ENCODE measurements around the gene GTF2H3. TPM values are rescaled to one million over a fixed set of nuclear protein-coding genes. Genes with fewer than 3 reads are reported as not detected.

GTF2H3 gene
- total RNA-seq (15.3 TPM), polyA plus RNA-seq (10 to 100 TPM; 19.6 to 32.6 (median 27.7) TPM)

- Histone ChIP-seq H3K4me1 (ENCODE audit: control insufficient read depth, insufficient read depth, low read length, poor library complexity, severe bottlenecking) (peaks cover 15% of the 10 kb centered on the region), H3K27me3 (ENCODE audit: control insufficient read depth, insufficient read depth, low read length) (no peaks in the 10 kb centered on the region), H3K36me3 (ENCODE audit: control insufficient read depth, insufficient read depth, low read length) (peaks cover 25% of the 10 kb centered on the region), H3K9me3 (ENCODE audit: control insufficient read depth in 2 of 2, low read length in 2 of 2) (no peaks in the 10 kb centered on the region), H3K27ac (ENCODE audit: insufficient read depth, low read length, poor library complexity, severe bottlenecking) (peak within 1 kb of the TSS; percentile 87), H3K4me3 (ENCODE audit: low read depth, low read length) (peak within 1 kb of the TSS; percentile 98)
- Mint-ChIP-seq H3K9me3 (no peaks in the 10 kb centered on the region), H3K4me3 (peak within 1 kb of the TSS; percentile 93 to 98 (median 96)), H3K4me1 (peaks cover 9 to 37% (median 21%) of the 10 kb centered on the region in 4 donors), H3K27ac (peak within 1 kb of the TSS; percentile 97 to 99 (median 98)), H3K36me3 (peaks cover 19% of the 10 kb centered on the region), H3K27me3 (no peaks in the 10 kb centered on the region)
- DNase-seq, result peak; percentile 95 to 99 (median 97)
- ATAC-seq (ENCODE audit: low read depth in 2 of 2), result peak; percentile 96 to 98
Observed at GRCh38 chr12:123633379-123634141, at the start of gene GTF2H3, which contains the start of gene EIF2B1. Gene GTF2H3, plus strand, starts transcription at chr12:123633829. Its CDS starts 31 bp downstream, at chr12:123633860. Gene EIF2B1, minus strand, starts transcription at chr12:123633686. Its CDS starts 129 bp downstream, at chr12:123633557.

DNA sequence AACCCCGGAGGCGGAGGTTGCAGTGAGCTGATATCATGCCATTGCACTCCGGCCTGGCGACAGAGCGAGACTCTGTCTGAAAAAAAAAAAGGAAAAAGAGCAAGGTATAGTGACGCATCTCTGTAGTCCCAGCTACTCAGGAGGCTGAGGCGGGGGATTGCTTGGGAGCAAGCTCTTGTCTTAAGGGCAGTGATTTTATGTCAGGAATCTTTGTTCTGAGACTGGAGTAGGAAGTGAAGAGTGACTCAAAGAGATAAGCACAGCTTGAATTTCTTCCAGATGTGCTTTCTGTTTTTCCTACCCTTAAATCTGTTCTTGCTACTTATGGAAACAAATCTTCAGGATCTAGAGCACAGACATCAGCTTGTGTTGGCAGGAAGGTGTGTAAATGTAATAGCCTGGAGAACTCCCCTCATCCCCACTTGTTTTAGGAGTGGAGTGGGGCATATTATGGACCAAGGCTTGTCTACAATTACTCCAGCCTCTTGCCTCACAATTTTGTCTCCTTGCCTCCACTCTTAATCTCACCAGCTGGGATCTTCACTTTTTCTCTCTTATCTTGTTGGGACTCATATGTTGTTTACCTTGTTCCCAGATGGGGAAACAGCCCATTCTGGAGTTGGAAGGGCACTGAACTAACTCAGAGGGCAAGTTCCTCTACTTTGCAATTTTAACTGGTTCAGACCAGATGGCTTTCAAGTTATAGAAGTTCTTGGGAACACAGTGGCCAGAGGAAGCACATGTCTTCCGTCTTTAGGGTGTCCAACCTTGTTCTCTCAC is 41.7 kb upstream of the GTF2H3 start:
- Histone ChIP-seq H3K9me3 (ENCODE audit: control insufficient read depth in 2 of 2, low read length in 2 of 2) (no peaks in the 10 kb centered on the region), H3K4me3 (ENCODE audit: low read depth, low read length) (no peak overlapping the region), H3K36me3 (ENCODE audit: control insufficient read depth, insufficient read depth, low read length) (peaks cover 65% of the 10 kb centered on the region), H3K27ac (ENCODE audit: insufficient read depth, low read length, poor library complexity, severe bottlenecking) (no peak overlapping the region), H3K4me1 (ENCODE audit: control insufficient read depth, insufficient read depth, low read length, poor library complexity, severe bottlenecking) (peaks cover 21% of the 10 kb centered on the region), H3K27me3 (ENCODE audit: control insufficient read depth, insufficient read depth, low read length) (no peaks in the 10 kb centered on the region)
- H3K4me1 Mint-ChIP-seq, result peaks cover 13 to 54% (median 36%) of the 10 kb centered on the region in 4 donors
- peak overlapping the region in 2 of 3 donors; percentile 23 to 64 for H3K27ac Mint-ChIP-seq
- no peaks in the 10 kb centered on the region for H3K27me3 Mint-ChIP-seq
- no peaks in the 10 kb centered on the region for H3K9me3 Mint-ChIP-seq
- DNase-seq, result no peak
- H3K4me3 Mint-ChIP-seq, result peak overlapping the region in 1 of 4 donors; percentile 25
- ATAC-seq (ENCODE audit: low read depth in 2 of 2), result no peak
- peaks cover 30% of the 10 kb centered on the region for H3K36me3 Mint-ChIP-seq

DNA sequence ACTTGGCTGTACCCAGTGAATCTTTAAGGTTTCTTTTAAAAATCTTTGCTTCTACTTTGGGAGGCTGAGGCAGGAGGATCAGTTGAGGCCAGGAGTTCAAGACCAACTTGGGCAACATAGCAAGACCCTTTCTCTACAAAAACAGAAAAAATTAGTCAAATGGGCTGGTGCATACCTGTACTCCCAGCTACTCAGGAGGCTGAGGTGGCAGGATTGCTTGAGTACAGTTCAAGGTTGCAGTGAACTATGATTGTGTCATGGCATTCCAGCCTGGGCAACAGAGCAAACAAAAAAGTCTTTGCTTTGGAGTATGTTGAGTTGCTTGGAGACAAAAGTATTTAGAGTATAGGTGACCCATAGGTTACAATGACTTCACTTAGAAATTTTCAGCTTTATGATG is 37.9 kb upstream of the GTF2H3 start:
- H3K4me1 Mint-ChIP-seq, result peaks cover 13 to 37% (median 23%) of the 10 kb centered on the region in 4 donors
- DNase-seq (no peak), ATAC-seq (ENCODE audit: low read depth in 2 of 2) (no peak)
- peaks cover 50% of the 10 kb centered on the region for H3K36me3 ChIP-seq (ENCODE audit: control insufficient read depth, insufficient read depth, low read length)
- no peaks in the 10 kb centered on the region for H3K9me3 ChIP-seq (ENCODE audit: control insufficient read depth in 2 of 2, low read length in 2 of 2)
- H3K27ac ChIP-seq (ENCODE audit: insufficient read depth, low read length, poor library complexity, severe bottlenecking), result no peak overlapping the region
- H3K27me3 Mint-ChIP-seq, result no peaks in the 10 kb centered on the region
- no peak overlapping the region for H3K4me3 Mint-ChIP-seq
- no peak overlapping the region for H3K4me3 ChIP-seq (ENCODE audit: low read depth, low read length)
- no peaks in the 10 kb centered on the region for H3K4me1 ChIP-seq (ENCODE audit: control insufficient read depth, insufficient read depth, low read length, poor library complexity, severe bottlenecking)
- peaks cover 16% of the 10 kb centered on the region for H3K36me3 Mint-ChIP-seq
- no peak overlapping the region for H3K27ac Mint-ChIP-seq
- H3K9me3 Mint-ChIP-seq, result peaks cover 0 to 2% (median 0%) of the 10 kb centered on the region in 7 donors
- H3K27me3 ChIP-seq (ENCODE audit: control insufficient read depth, insufficient read depth, low read length), result no peaks in the 10 kb centered on the region

- Histone ChIP-seq H3K27ac (ENCODE audit: insufficient read depth, low read length, poor library complexity, severe bottlenecking) (no peak overlapping the region), H3K36me3 (ENCODE audit: control insufficient read depth, insufficient read depth, low read length) (peaks cover 37% of the 10 kb centered on the region), H3K9me3 (ENCODE audit: control insufficient read depth in 2 of 2, low read length in 2 of 2) (no peaks in the 10 kb centered on the region), H3K4me1 (ENCODE audit: control insufficient read depth, insufficient read depth, low read length, poor library complexity, severe bottlenecking) (no peaks in the 10 kb centered on the region), H3K4me3 (ENCODE audit: low read depth, low read length) (no peak overlapping the region), H3K27me3 (ENCODE audit: control insufficient read depth, insufficient read depth, low read length) (no peaks in the 10 kb centered on the region)
- DNase-seq (no peak), ATAC-seq (ENCODE audit: low read depth in 2 of 2) (no peak)
- Mint-ChIP-seq H3K27ac (no peak overlapping the region), H3K36me3 (peaks cover 10% of the 10 kb centered on the region), H3K27me3 (no peaks in the 10 kb centered on the region), H3K4me3 (peak overlapping the region in 1 of 4 donors; percentile 32), H3K4me1 (peaks cover 5 to 42% (median 23%) of the 10 kb centered on the region in 4 donors), H3K9me3 (peaks cover 0 to 2% (median 0%) of the 10 kb centered on the region in 7 donors)
Observed at GRCh38 chr12:123597100-123597499, 36.5 kb upstream of the GTF2H3 start.

DNA sequence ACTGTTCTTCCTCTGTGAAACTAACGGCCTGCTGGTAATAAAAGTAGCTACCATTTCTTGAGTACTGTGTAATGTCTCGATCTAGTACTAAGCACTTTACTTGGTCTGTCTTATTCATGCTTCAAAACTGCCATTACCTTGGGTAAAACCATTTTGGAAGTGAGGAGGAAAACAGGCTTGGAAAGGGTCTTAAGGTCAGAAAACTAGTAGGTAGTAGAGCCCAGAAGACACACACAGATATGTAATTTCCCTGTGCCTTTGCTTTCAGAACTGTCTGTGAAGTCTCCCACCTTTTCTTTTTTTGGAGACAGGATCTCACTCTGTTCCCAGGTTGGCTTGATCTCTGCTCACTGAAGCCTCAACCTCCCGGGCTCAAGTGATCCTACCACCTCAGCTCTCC is 35.1 kb upstream of the GTF2H3 start:
- Histone ChIP-seq H3K4me3 (ENCODE audit: low read depth, low read length) (no peak overlapping the region), H3K27ac (ENCODE audit: insufficient read depth, low read length, poor library complexity, severe bottlenecking) (no peak overlapping the region), H3K36me3 (ENCODE audit: control insufficient read depth, insufficient read depth, low read length) (peaks cover 26% of the 10 kb centered on the region), H3K9me3 (ENCODE audit: control insufficient read depth in 2 of 2, low read length in 2 of 2) (no peaks in the 10 kb centered on the region), H3K4me1 (ENCODE audit: control insufficient read depth, insufficient read depth, low read length, poor library complexity, severe bottlenecking) (peaks cover 12% of the 10 kb centered on the region), H3K27me3 (ENCODE audit: control insufficient read depth, insufficient read depth, low read length) (no peaks in the 10 kb centered on the region)
- Mint-ChIP-seq H3K4me1 (peaks cover 6 to 43% (median 24%) of the 10 kb centered on the region in 4 donors), H3K4me3 (peak overlapping the region in 1 of 4 donors; percentile 29), H3K9me3 (peaks cover 0 to 2% (median 0%) of the 10 kb centered on the region in 7 donors), H3K36me3 (peaks cover 10% of the 10 kb centered on the region), H3K27ac (no peak overlapping the region), H3K27me3 (no peaks in the 10 kb centered on the region)
- no peak for ATAC-seq (ENCODE audit: low read depth in 2 of 2)
- no peak for DNase-seq

DNA sequence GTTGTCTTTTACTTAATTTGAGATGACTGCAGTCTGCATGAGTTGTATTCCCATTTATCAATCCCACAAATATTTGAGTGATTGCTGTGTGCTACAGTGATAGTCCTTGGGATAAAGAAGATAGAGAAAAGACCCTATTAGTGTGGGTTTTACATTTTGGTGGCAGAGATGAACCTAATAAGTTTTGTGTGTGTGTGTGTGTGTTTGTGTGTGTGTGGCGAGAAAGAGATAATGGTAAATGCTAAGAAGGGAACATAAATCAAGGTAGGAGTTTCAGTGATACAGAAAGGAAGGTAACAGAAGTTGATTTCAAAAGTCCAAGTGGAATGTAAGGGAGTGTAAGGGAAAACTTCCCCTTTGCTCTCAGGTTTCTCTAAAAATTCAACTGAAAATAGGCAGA is 34.3 kb upstream of the GTF2H3 start:
- H3K27me3 ChIP-seq (ENCODE audit: control insufficient read depth, insufficient read depth, low read length), result no peaks in the 10 kb centered on the region
- Mint-ChIP-seq H3K4me3 (peak overlapping the region; percentile 59 to 89 (median 70)), H3K9me3 (peaks cover 0 to 2% (median 0%) of the 10 kb centered on the region in 7 donors), H3K27me3 (no peaks in the 10 kb centered on the region), H3K4me1 (peaks cover 6 to 47% (median 26%) of the 10 kb centered on the region in 4 donors), H3K36me3 (peaks cover 14% of the 10 kb centered on the region), H3K27ac (peak overlapping the region in 2 of 3 donors; percentile 45 to 82)
- peaks cover 26% of the 10 kb centered on the region for H3K36me3 ChIP-seq (ENCODE audit: control insufficient read depth, insufficient read depth, low read length)
- DNase-seq (no peak), ATAC-seq (ENCODE audit: low read depth in 2 of 2) (no peak)
- H3K4me1 ChIP-seq (ENCODE audit: control insufficient read depth, insufficient read depth, low read length, poor library complexity, severe bottlenecking), result peaks cover 12% of the 10 kb centered on the region
- no peaks in the 10 kb centered on the region for H3K9me3 ChIP-seq (ENCODE audit: control insufficient read depth in 2 of 2, low read length in 2 of 2)
- H3K27ac ChIP-seq (ENCODE audit: insufficient read depth, low read length, poor library complexity, severe bottlenecking), result no peak overlapping the region
- no peak overlapping the region for H3K4me3 ChIP-seq (ENCODE audit: low read depth, low read length)

GRCh38 chr12:123599721-123600120 is 33.9 kb upstream of the GTF2H3 start:
- peak overlapping the region in 2 of 3 donors; percentile 45 to 82 for H3K27ac Mint-ChIP-seq

More at GRCh38 chr12:123599721-123600120, 33.9 kb upstream of the GTF2H3 start:
- H3K27me3 Mint-ChIP-seq, result no peaks in the 10 kb centered on the region
- H3K4me3 ChIP-seq (ENCODE audit: low read depth, low read length), result no peak overlapping the region
- H3K4me1 ChIP-seq (ENCODE audit: control insufficient read depth, insufficient read depth, low read length, poor library complexity, severe bottlenecking), result peaks cover 12% of the 10 kb centered on the region
- H3K27me3 ChIP-seq (ENCODE audit: control insufficient read depth, insufficient read depth, low read length), result no peaks in the 10 kb centered on the region
- H3K4me3 Mint-ChIP-seq, result peak overlapping the region; percentile 66 to 89 (median 71)
- peaks cover 0 to 2% (median 0%) of the 10 kb centered on the region in 7 donors for H3K9me3 Mint-ChIP-seq
- ATAC-seq (ENCODE audit: low read depth in 2 of 2), result no peak
- no peak for DNase-seq
- H3K36me3 Mint-ChIP-seq, result peaks cover 16% of the 10 kb centered on the region
- H3K4me1 Mint-ChIP-seq, result peaks cover 6 to 49% (median 27%) of the 10 kb centered on the region in 4 donors
- no peaks in the 10 kb centered on the region for H3K9me3 ChIP-seq (ENCODE audit: control insufficient read depth in 2 of 2, low read length in 2 of 2)
- no peak overlapping the region for H3K27ac ChIP-seq (ENCODE audit: insufficient read depth, low read length, poor library complexity, severe bottlenecking)
- peaks cover 29% of the 10 kb centered on the region for H3K36me3 ChIP-seq (ENCODE audit: control insufficient read depth, insufficient read depth, low read length)
